Measurements from ENCODE around the gene ZBTB8A. TPM values are rescaled to one million over a fixed set of nuclear protein-coding genes. Genes with fewer than 3 reads are reported as not detected.

ZBTB8A gene
- total and polyA plus RNA-seq, 5 donors, result 1.8 to 5.1 (median 3.8) TPM

GRCh38 chr1:32600034-32600433 is 60.8 kb downstream of the ZBTB8A start:
- intact Hi-C loops (cut with DNase I), result no loop called here
- H3K27ac ChIP-seq (ENCODE audit: low read length), result no peak overlapping the region

GRCh38 chr1:32605711-32606424 is 66.6 kb downstream of the ZBTB8A start:
- H3K27me3 ChIP-seq (ENCODE audit: control insufficient read depth, insufficient read depth), result no peaks in the 10 kb centered on the region
- no peaks in the 10 kb centered on the region for H3K9me3 ChIP-seq (ENCODE audit: control insufficient read depth, low read length)
- no peak overlapping the region for H3K4me3 ChIP-seq (ENCODE audit: low read length)
- peak; percentile 14 to 28 for ATAC-seq
- WGBS, result 94% methylated on average over 17 of the region's 17 CpGs
- intact Hi-C loops (cut with DNase I), result no loop called here
- no peaks in the 10 kb centered on the region for H3K4me1 ChIP-seq (ENCODE audit: control insufficient read depth, insufficient read depth, low read length)
- H3K27ac ChIP-seq (ENCODE audit: low read length), result no peak overlapping the region
- DNase-seq, result peak in 1 of 3 donors; percentile 43

More at GRCh38 chr1:32600034-32600433, 60.8 kb downstream of the ZBTB8A start:
- WGBS, result 91% methylated on average over 2 of the region's 2 CpGs
- Histone ChIP-seq H3K9me3 (ENCODE audit: control insufficient read depth, low read length) (no peaks in the 10 kb centered on the region), H3K27me3 (ENCODE audit: control insufficient read depth, insufficient read depth) (no peaks in the 10 kb centered on the region), H3K4me3 (ENCODE audit: low read length) (no peak overlapping the region), H3K4me1 (ENCODE audit: control insufficient read depth, insufficient read depth, low read length) (no peaks in the 10 kb centered on the region)
- no peak for DNase-seq
- no peak for ATAC-seq

GRCh38 chr1:32606565-32607371 is 67.5 kb downstream of the ZBTB8A start:
- Histone ChIP-seq H3K27ac (ENCODE audit: low read length) (no peak overlapping the region), H3K9me3 (ENCODE audit: control insufficient read depth, low read length) (no peaks in the 10 kb centered on the region), H3K27me3 (ENCODE audit: control insufficient read depth, insufficient read depth) (no peaks in the 10 kb centered on the region), H3K4me3 (ENCODE audit: low read length) (no peak overlapping the region), H3K4me1 (ENCODE audit: control insufficient read depth, insufficient read depth, low read length) (no peaks in the 10 kb centered on the region)
- intact Hi-C loops (cut with DNase I), result no loop called here
- ATAC-seq (no peak), DNase-seq (no peak)
- WGBS, result 89% methylated on average over 11 of the region's 11 CpGs

GRCh38 chr1:32609180-32609579 is 70.0 kb downstream of the ZBTB8A start:
- no peaks in the 10 kb centered on the region for H3K9me3 ChIP-seq (ENCODE audit: control insufficient read depth, low read length)
- intact Hi-C loops (cut with DNase I), result no loop called here
- no peak for DNase-seq
- no peaks in the 10 kb centered on the region for H3K4me1 ChIP-seq (ENCODE audit: control insufficient read depth, insufficient read depth, low read length)
- H3K27me3 ChIP-seq (ENCODE audit: control insufficient read depth, insufficient read depth), result no peaks in the 10 kb centered on the region
- no peak for ATAC-seq
- no peak overlapping the region for H3K4me3 ChIP-seq (ENCODE audit: low read length)
- 85% methylated on average over 4 of the region's 4 CpGs for WGBS
- no peak overlapping the region for H3K27ac ChIP-seq (ENCODE audit: low read length)

GRCh38 chr1:32611859-32612188 is 72.6 kb downstream of the ZBTB8A start:
- 9% methylated on average over 12 of the region's 12 CpGs for WGBS
- peak overlapping the region; percentile 68 for H3K4me3 ChIP-seq (ENCODE audit: low read length)
- no peaks in the 10 kb centered on the region for H3K9me3 ChIP-seq (ENCODE audit: control insufficient read depth, low read length)
- DNase-seq, result no peak
- no peaks in the 10 kb centered on the region for H3K4me1 ChIP-seq (ENCODE audit: control insufficient read depth, insufficient read depth, low read length)
- H3K27ac ChIP-seq (ENCODE audit: low read length), result no peak overlapping the region
- ATAC-seq, result no peak
- intact Hi-C loops (cut with DNase I), result no loop called here
- H3K27me3 ChIP-seq (ENCODE audit: control insufficient read depth, insufficient read depth), result no peaks in the 10 kb centered on the region

- H3K9me3 ChIP-seq (ENCODE audit: control insufficient read depth, low read length), result no peaks in the 10 kb centered on the region
- 3% methylated on average over 35 of the region's 35 CpGs for WGBS
- ATAC-seq, result peak; percentile 99 to 100
- DNase-seq, result peak; percentile 91 to 95 (median 94)
- intact Hi-C loops (cut with DNase I), result no loop called here
- no peaks in the 10 kb centered on the region for H3K27me3 ChIP-seq (ENCODE audit: control insufficient read depth, insufficient read depth)
- peak overlapping the region; percentile 68 for H3K4me3 ChIP-seq (ENCODE audit: low read length)
- no peak overlapping the region for H3K27ac ChIP-seq (ENCODE audit: low read length)
- no peaks in the 10 kb centered on the region for H3K4me1 ChIP-seq (ENCODE audit: control insufficient read depth, insufficient read depth, low read length)
Observed at GRCh38 chr1:32612189-32612881, 73.1 kb downstream of the ZBTB8A start.

GRCh38 chr1:32613472-32613871 is 74.2 kb downstream of the ZBTB8A start:
- no peak for ATAC-seq
- H3K4me1 ChIP-seq (ENCODE audit: control insufficient read depth, insufficient read depth, low read length), result no peaks in the 10 kb centered on the region
- WGBS, result 83% methylated on average over 5 of the region's 5 CpGs
- no peak overlapping the region for H3K27ac ChIP-seq (ENCODE audit: low read length)
- H3K4me3 ChIP-seq (ENCODE audit: low read length), result no peak overlapping the region
- H3K9me3 ChIP-seq (ENCODE audit: control insufficient read depth, low read length), result no peaks in the 10 kb centered on the region
- H3K27me3 ChIP-seq (ENCODE audit: control insufficient read depth, insufficient read depth), result no peaks in the 10 kb centered on the region
- intact Hi-C loops (cut with DNase I), result no loop called here
- no peak for DNase-seq

GRCh38 chr1:32618673-32619221 is 79.5 kb downstream of the ZBTB8A start:
- Histone ChIP-seq H3K4me1 (ENCODE audit: control insufficient read depth, insufficient read depth, low read length) (no peaks in the 10 kb centered on the region), H3K27ac (ENCODE audit: low read length) (no peak overlapping the region), H3K27me3 (ENCODE audit: control insufficient read depth, insufficient read depth) (no peaks in the 10 kb centered on the region), H3K9me3 (ENCODE audit: control insufficient read depth, low read length) (no peaks in the 10 kb centered on the region), H3K4me3 (ENCODE audit: low read length) (no peak overlapping the region)
- intact Hi-C loops (cut with DNase I), result no loop called here
- WGBS, result 96% methylated on average over 5 of the region's 5 CpGs
- DNase-seq, result no peak
- no peak for ATAC-seq

GRCh38 chr1:32619701-32620485 is 80.7 kb downstream of the ZBTB8A start:
- Histone ChIP-seq H3K4me3 (ENCODE audit: low read length) (no peak overlapping the region), H3K4me1 (ENCODE audit: control insufficient read depth, insufficient read depth, low read length) (no peaks in the 10 kb centered on the region), H3K9me3 (ENCODE audit: control insufficient read depth, low read length) (no peaks in the 10 kb centered on the region), H3K27me3 (ENCODE audit: control insufficient read depth, insufficient read depth) (no peaks in the 10 kb centered on the region), H3K27ac (ENCODE audit: low read length) (no peak overlapping the region)
- ATAC-seq (no peak), DNase-seq (no peak)
- intact Hi-C loops (cut with DNase I), result no loop called here
- 65% methylated on average over 5 of the region's 5 CpGs for WGBS

GRCh38 chr1:32622205-32622604 is 83.0 kb downstream of the ZBTB8A start:
- Histone ChIP-seq H3K4me3 (ENCODE audit: low read length) (no peak overlapping the region), H3K27ac (ENCODE audit: low read length) (no peak overlapping the region), H3K27me3 (ENCODE audit: control insufficient read depth, insufficient read depth) (no peaks in the 10 kb centered on the region), H3K9me3 (ENCODE audit: control insufficient read depth, low read length) (no peaks in the 10 kb centered on the region), H3K4me1 (ENCODE audit: control insufficient read depth, insufficient read depth, low read length) (no peaks in the 10 kb centered on the region)
- DNase-seq, result no peak
- ATAC-seq, result no peak
- WGBS, result 96% methylated on average over 2 of the region's 2 CpGs
- intact Hi-C loops (cut with DNase I), result no loop called here
